Esophagus squamous epithelium (tissue), 5 donors: Measurements from ENCODE around the gene EHD4. TPM values are rescaled to one million over a fixed set of nuclear protein-coding genes. Genes with fewer than 3 reads are reported as not detected.
A peak's percentile ranks its signal among the peaks of the same experiment; 100 is the strongest.

Experiments used
- DNase-seq: peaks from one replicate; lab custom pipeline; 2025; lab: John Stamatoyannopoulos, UW
- H3K27ac ChIP-seq, 4 donors: fragments of 200-600 bp; sonication (generic); one replicate each; pipeline ENCODE4 v1.5.1; 2016 to 2019; ENCODE audit warnings: mild to moderate bottlenecking in 1 of 4
- H3K27me3 ChIP-seq, 4 donors: fragments of 200-600 bp; sonication (generic); 1 replicate in 3 of 4; 2 replicates in 1 of 4; pipeline versions ENCODE4 v1.5.1 to v1.6.0; 2017 to 2021; ENCODE audit warnings: antibody characterized with exemption in 1 of 4
- H3K36me3 ChIP-seq, 3 donors: fragments of 200-600 bp; sonication (generic); one replicate each; pipeline ENCODE4 v1.5.1; 2016 to 2019
- H3K4me1 ChIP-seq, 3 donors: fragments of 200-600 bp; sonication (generic); one replicate each; pipeline ENCODE4 v1.5.1; 2017 to 2019
- H3K4me3 ChIP-seq, 4 donors: fragments of 200-600 bp; sonication (generic); 1 replicate in 3 of 4; 2 replicates in 1 of 4; pipeline ENCODE4 v1.5.1; 2016 to 2019; ENCODE audit warnings: mild to moderate bottlenecking in 2 of 4, moderate library complexity in 1 of 4
- H3K9me3 ChIP-seq, 3 donors: fragments of 200-600 bp; sonication (generic); one replicate each; pipeline ENCODE4 v1.5.1; 2016 to 2019
- POLR2A ChIP-seq, 4 donors: fragments of 450-650 bp; IDR thresholded peaks; one replicate each; pipeline ENCODE4 v1.6.1; 2017; ENCODE audit warnings: antibody characterized with exemption in 4 of 4, mild to moderate bottlenecking in 4 of 4, moderate library complexity in 3 of 4
- WGBS, 2 donors: methylation state at CpG; one replicate each; pipeline ENCODE4 v1.1.5; 2018; 5-methylcytosine and 5-hydroxymethylcytosine counted together
- intact Hi-C: fragments of 100-400 bp; cut with DNase I; formaldehyde crosslinking; loops from one replicate; pipeline ENCODE4 v1.15.0; 2022
- total RNA-seq, 4 donors: library from RNA; depleted of rRNA; stranded (reverse); fragments of >200 nt; gene quantifications; one replicate each; pipeline ENCODE4 v1.1.0, GENCODE V29; 2016
- TF ChIP-seq, protein P1 (sequence below), 6 experiments: fragments of 450-650 bp in 4 of 6; fragments of 200-600 bp in 2 of 6; sonication (generic) in 2 of 6; IDR thresholded peaks; one replicate each; pipeline ENCODE4 v1.5.1; 2016 to 2019; ENCODE audit warnings: antibody characterized with exemption in 6 of 6, mild to moderate bottlenecking in 4 of 6, moderate library complexity in 4 of 6
- donor health status: DM: yes; HTN: yes; CAD: no.

Gene EHD4
- total RNA-seq, 4 donors from 2014 or later = 25.4 to 45.3 (median 27.8) TPM

DNA sequence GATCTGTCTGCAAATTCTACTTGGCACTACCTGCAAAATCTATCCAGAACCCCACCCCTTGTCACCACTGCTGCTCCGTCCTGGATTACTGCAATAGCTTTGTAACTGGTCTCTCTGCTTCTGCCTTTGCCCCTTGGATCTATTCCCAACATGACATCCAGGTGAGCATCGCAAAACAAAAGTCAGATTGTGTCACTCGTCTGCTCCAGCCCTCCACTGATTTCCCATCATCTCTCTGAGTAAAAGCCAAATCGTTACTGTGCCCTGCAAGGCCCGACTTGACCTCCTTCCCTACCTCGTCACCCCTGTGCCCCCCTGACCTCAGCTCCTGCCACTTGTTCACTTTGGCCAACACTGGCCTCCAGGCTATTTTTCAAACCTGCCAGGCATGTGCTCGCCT lies 87.9 kb downstream of the EHD4 start:
- H3K4me1 ChIP-seq = peaks cover 27 to 40% (median 28%) of the 10 kb centered on the region in 3 donors
- DNase-seq = no peak
- H3K9me3 ChIP-seq = no peaks in the 10 kb centered on the region
- WGBS, 2 donors = 88 to 89% methylated on average over 7 of the region's 7 CpGs
- intact Hi-C loops = no loop called here
- H3K4me3 ChIP-seq = no peak overlapping the region
- TF ChIP-seq, protein P1, sequence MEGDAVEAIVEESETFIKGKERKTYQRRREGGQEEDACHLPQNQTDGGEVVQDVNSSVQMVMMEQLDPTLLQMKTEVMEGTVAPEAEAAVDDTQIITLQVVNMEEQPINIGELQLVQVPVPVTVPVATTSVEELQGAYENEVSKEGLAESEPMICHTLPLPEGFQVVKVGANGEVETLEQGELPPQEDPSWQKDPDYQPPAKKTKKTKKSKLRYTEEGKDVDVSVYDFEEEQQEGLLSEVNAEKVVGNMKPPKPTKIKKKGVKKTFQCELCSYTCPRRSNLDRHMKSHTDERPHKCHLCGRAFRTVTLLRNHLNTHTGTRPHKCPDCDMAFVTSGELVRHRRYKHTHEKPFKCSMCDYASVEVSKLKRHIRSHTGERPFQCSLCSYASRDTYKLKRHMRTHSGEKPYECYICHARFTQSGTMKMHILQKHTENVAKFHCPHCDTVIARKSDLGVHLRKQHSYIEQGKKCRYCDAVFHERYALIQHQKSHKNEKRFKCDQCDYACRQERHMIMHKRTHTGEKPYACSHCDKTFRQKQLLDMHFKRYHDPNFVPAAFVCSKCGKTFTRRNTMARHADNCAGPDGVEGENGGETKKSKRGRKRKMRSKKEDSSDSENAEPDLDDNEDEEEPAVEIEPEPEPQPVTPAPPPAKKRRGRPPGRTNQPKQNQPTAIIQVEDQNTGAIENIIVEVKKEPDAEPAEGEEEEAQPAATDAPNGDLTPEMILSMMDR (IDR thresholded peaks at IDR 0.05) = no peak
- TF ChIP-seq POLR2A (IDR thresholded peaks at IDR 0.05) = no peak
- H3K36me3 ChIP-seq = no peaks in the 10 kb centered on the region
- H3K27ac ChIP-seq = no peak overlapping the region
- H3K27me3 ChIP-seq = peaks cover 0 to 19% (median 0%) of the 10 kb centered on the region in 4 donors

DNA sequence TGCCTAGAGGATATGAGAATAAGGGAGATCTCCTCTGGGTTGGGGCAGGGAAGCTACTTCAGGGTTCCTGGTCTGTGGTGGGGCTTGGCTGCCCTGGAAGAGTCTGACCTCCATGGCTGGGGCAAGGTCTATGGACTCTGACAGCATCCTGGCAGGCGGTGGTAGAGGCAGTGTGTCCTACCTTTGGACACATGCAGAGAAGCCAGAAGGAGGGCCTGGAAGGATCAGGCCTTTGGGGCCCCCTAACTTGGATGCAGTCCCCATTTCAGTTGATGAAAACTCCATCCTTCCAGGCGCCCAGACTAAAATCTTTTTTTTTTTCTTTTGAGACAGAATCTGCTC lies 88.9 kb downstream of the EHD4 start:
- peaks cover 0 to 19% (median 0%) of the 10 kb centered on the region in 4 donors for H3K27me3 ChIP-seq
- WGBS, 2 donors = 87 to 100% methylated on average over 1 to 2 of the region's 2 CpGs
- no peak overlapping the region for H3K27ac ChIP-seq

DNA sequence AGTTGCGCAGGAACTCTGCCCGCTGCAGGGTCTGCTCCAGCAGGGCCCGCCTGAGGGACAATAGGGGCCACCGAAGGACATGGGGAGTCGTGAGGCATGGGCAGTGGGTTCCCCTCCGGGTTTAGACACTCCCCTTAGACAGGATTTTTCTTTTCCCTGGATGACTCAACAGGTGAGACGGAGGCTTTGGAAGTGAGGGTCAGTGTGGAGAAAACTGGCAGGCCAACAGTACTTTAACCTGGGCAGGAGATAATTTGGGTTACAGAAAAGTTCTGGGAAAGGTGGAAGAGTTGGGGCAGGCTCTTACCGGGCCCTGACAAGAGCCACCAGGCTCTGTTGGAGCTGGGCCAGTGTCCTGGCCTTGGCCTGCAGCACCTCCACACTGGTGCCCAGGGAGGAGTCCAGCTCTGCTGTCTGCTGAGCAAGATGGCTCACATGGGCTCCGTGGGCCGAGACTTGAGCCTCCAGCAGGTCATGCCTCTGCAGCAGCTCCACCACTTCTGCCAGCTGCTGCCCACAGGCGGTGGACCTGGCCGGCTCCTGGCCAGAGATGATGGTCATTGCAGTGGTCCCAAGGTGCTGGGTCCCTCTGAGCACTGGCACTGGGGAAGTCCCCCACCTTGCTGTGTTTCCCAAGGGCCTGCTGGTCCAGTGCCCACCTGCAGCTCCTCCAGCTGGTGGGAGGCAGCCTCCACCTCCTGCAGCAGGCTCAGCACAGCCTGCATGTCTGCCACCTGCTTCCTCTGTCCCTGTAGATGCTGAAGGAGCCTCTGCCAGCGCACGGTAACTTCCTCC lies 89.5 kb downstream of the EHD4 start:
- no peak for DNase-seq
- intact Hi-C loops = no loop called here

More for the DNA sequence above, 88.9 kb downstream of the EHD4 start:
- H3K36me3 ChIP-seq = no peaks in the 10 kb centered on the region
- H3K4me3 ChIP-seq = no peak overlapping the region
- intact Hi-C loops = no loop called here
- no peak for DNase-seq
- no peaks in the 10 kb centered on the region for H3K9me3 ChIP-seq
- no peak for TF ChIP-seq POLR2A (IDR thresholded peaks at IDR 0.05)
- TF ChIP-seq, protein P1 (IDR thresholded peaks at IDR 0.05) = no peak
- peaks cover 27 to 50% (median 30%) of the 10 kb centered on the region in 3 donors for H3K4me1 ChIP-seq

DNA sequence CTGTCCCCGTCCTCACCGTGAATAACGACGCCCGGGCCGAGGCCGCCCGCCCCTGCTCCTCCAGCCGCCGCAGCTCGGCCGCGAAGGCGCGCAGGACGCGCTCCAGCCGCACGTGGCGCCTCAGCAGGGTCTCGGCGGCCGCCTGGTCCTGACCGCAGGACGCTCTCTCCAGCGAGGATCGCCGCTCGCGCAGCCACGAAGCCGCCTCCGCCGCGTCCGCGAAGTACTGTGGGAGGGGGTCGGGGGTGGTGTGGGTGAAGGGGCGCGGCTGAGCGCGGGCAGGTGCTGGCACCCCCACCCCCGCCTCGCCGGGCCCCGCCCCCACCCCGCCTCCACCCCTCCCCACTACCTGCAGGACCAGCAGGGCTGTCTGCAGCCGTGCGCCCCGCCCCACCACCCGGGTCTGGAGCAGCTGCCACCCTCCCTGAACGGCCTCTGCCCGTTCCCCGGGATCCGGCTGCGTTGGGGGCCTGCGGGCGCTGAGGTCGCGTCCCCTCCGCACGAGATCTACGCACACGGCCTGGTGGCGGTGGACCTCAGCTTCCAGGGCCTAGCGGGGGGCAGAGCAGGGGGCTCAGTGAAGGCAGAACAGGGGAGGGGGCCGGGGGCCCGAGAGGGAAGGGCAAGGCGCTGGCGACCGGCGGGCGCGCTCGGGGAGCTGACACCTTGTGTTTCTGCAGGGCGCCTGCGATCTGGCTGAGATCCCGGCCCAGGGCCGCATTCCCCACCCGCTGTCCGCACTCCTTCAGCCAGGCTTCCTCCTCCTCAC lies 90.3 kb downstream of the EHD4 start:
- WGBS, 2 donors = 0% methylated on average over 2 of the region's 81 CpGs; no CpG with 5 or more reads in 1 of the 2 donors
- H3K9me3 ChIP-seq = no peaks in the 10 kb centered on the region
- H3K4me3 ChIP-seq = peak overlapping the region; percentile 25 to 57 (median 45)
- peaks cover 0 to 19% (median 0%) of the 10 kb centered on the region in 4 donors for H3K27me3 ChIP-seq
- DNase-seq = no peak
- TF ChIP-seq, protein P1 (IDR thresholded peaks at IDR 0.05) = no peak
- TF ChIP-seq POLR2A (IDR thresholded peaks at IDR 0.05) = no peak
- intact Hi-C loops = no loop called here
- no peaks in the 10 kb centered on the region for H3K36me3 ChIP-seq
- H3K4me1 ChIP-seq = peaks cover 27 to 61% (median 40%) of the 10 kb centered on the region in 3 donors
- peak overlapping the region in 2 of 4 donors; percentile 11 to 61 for H3K27ac ChIP-seq

More for the DNA sequence above, 89.5 kb downstream of the EHD4 start:
- no peak for TF ChIP-seq POLR2A (IDR thresholded peaks at IDR 0.05)
- TF ChIP-seq, protein P1 (IDR thresholded peaks at IDR 0.05) = no peak
- peak overlapping the region in 1 of 4 donors; percentile 61 for H3K27ac ChIP-seq
- H3K36me3 ChIP-seq = no peaks in the 10 kb centered on the region
- peaks cover 0 to 19% (median 0%) of the 10 kb centered on the region in 4 donors for H3K27me3 ChIP-seq
- H3K9me3 ChIP-seq = no peaks in the 10 kb centered on the region
- H3K4me3 ChIP-seq = peak overlapping the region in 3 of 4 donors; percentile 45 to 57 (median 45)
- peaks cover 27 to 55% (median 36%) of the 10 kb centered on the region in 3 donors for H3K4me1 ChIP-seq
- 45 to 66% methylated on average over 4 to 6 of the region's 14 CpGs for WGBS, 2 donors
